HG03575 (cell line): ENCODE data around the gene IGFBP1.
"Not testable (repeated sequence)": the region's sequence is repeated elsewhere in the genome, so short reads cannot be mapped to it uniquely, and the experiment has no call there.

Experiments used
- ATAC-seq: cut with Tn5 transposase; IDR thresholded peaks from one replicate; pipeline ENCODE4 v1.9.1; 2021; ENCODE audit not compliant: unreplicated experiment, insufficient number of reproducible peaks, low FRiP score; ENCODE audit errors: extremely low read depth

Gene IGFBP1

DNA sequence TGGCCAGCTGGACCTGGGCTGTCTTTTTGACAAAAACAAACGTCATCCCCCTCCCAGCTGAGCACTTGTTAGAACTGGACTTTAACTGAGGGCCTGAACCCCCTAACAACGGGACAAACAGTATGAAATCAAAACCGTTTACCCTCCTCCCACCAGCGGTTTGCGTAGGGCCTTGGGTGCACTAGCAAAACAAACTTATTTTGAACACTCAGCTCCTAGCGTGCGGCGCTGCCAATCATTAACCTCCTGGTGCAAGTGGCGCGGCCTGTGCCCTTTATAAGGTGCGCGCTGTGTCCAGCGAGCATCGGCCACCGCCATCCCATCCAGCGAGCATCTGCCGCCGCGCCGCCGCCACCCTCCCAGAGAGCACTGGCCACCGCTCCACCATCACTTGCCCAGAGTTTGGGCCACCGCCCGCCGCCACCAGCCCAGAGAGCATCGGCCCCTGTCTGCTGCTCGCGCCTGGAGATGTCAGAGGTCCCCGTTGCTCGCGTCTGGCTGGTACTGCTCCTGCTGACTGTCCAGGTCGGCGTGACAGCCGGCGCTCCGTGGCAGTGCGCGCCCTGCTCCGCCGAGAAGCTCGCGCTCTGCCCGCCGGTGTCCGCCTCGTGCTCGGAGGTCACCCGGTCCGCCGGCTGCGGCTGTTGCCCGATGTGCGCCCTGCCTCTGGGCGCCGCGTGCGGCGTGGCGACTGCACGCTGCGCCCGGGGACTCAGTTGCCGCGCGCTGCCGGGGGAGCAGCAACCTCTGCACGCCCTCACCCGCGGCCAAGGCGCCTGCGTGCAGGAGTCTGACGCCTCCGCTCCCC, at the start of gene IGFBP1:
Gene IGFBP1, plus strand, starts transcription at position 304 of the 808 bp plus-strand sequence. Its CDS starts 165 bp downstream, at position 469.
- ATAC-seq = no peak

DNA sequence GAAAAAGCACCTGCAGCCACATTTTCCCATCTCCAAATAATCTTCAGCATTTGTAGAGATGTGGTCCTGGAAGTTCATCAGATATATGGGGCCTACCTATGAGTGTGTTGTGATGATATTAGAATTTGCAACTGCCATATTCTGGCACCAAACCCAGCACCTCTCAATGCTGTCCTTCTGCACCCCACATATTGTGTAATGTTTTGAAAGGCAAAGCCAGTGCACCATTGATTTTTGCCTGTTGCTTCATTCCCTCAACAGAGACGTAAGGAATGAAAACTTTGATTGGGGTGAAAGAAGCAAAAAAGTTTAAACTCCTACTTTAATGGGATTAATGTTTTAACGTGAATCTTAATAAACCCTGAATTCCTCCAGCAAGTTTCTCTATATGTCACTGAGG, 49.4 kb upstream of the IGFBP1 start:
- ATAC-seq = not testable (repeated sequence)

- ATAC-seq = not testable (repeated sequence)
Measured at GRCh38 chr7:45841926-45842717, 46.2 kb upstream of the IGFBP1 start.

- ATAC-seq = not testable (repeated sequence)
Measured at GRCh38 chr7:45846536-45846935, 41.8 kb upstream of the IGFBP1 start.

- not testable (repeated sequence) for ATAC-seq
Measured at GRCh38 chr7:45848734-45849133, 39.6 kb upstream of the IGFBP1 start.

DNA sequence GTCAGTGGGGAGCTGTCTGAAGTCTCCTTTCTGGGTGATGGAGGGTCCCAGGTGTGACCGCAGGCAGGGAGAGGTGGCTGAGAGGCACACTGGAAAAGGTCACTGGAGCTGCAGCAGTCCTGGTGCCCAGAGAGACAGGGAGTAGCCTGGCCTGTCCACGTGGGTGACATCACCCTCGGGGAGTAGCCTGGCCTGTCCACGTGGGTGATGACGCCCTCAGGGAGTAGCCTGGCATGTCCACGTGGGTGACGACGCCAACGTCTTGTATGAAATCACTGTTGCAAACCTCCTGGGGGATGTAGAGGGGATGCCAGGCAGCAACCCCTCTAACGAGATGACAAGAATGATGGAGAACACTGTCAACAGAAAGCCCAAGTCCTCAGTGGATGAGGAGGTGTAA, 35.3 kb upstream of the IGFBP1 start:
- ATAC-seq = not testable (repeated sequence)

DNA sequence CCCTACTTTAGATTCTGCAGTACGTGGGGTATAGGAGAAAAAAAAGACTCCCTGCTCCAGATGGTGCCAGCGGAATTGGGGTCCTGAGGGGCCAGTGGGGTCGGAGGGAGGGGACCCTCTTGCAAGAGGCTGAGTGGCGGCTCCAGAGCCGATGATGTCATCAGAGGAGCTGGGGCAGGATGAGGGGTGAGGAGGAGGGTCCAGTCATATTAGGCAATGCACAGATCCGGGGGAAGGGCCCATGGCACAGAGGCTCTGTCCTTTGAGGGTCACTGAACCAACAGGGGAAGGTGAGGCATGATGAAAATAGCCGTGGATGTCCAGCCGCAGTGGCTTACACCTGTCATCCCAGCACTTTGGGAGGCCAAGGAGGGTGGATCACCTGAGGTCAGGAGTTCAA, 34.8 kb upstream of the IGFBP1 start:
- not testable (repeated sequence) for ATAC-seq

DNA sequence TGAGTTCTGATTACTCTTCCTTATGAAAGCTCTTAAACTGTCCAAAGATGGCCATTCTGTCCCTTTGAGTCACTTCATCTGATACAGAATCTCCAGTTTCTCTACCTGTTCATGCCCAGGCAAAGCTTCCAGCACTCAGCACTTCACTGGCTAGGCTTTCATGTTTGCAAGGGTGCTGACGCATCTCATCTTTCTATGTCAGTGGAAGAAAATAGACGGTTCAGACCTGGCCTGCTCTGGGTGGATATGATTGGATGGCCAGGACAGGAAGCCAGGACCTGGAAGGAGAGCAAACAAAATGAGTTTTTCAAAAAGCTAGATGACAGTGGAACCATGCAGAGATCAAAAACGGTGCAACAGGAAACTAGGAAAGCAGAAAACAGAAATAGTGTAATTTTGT, 32.6 kb upstream of the IGFBP1 start:
- ATAC-seq = not testable (repeated sequence)

DNA sequence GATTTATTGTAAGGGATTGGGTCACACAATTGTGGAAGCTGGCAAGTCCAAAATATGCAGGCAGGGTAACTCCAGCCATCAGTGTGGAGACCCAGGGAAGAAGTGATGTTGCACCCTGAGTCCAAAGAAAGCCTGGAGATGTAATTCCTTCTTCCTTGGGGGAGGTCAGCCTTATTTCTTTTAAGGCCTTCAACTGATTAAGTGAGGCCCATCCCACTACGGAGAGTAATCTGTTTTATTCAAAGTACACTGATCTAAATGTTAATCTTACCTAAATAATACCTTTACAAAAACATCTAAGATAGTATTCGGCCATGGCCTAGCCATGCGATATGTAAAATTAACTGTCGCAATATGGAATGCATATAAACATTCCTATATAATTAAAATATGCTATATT, 31.4 kb upstream of the IGFBP1 start:
- ATAC-seq = not testable (repeated sequence)

DNA sequence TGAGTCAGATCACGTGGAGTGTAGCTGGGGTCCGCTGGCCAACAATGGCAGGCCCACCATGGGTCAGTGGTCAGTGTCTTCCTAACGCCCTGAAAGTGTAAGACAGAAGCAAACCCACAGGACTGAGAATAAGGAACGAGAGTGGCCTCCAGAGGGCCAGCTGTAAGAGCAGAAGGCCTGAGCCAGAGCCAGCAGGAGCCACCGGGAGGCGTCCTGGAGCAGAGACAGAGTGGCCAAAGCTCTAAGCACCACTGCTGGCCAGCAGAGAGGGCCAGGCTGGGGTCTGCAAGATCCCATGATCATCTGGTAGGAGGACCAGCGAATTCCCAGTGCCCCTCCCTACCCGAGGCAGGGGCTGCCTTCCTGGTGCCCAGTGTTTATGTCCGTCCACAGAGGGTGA, 24.6 kb upstream of the IGFBP1 start:
- ATAC-seq = no peak

GRCh38 chr7:45865594-45866410, 22.5 kb upstream of the IGFBP1 start:
- ATAC-seq = no peak

GRCh38 chr7:45867471-45867870, 20.8 kb upstream of the IGFBP1 start:
- ATAC-seq = no peak

DNA sequence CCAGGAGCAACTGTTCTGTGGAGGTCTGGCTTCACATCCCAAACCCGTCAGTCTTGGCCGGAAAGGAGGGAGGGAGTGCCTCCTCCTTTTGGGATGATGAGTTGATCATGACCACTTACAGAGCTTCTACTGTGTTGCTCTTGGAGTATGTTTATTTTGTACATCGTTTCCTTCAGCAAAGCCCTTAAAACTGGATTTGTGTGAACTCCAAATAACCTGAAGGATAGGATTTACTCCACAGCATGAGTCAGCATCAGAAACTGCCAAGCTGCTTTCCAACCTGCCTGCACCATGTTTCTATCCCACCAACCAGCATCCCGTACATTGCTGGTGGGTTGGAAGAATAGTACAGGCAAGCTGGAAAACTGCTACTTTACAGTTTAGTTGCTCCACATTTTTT, 18.9 kb upstream of the IGFBP1 start:
- no peak for ATAC-seq

DNA sequence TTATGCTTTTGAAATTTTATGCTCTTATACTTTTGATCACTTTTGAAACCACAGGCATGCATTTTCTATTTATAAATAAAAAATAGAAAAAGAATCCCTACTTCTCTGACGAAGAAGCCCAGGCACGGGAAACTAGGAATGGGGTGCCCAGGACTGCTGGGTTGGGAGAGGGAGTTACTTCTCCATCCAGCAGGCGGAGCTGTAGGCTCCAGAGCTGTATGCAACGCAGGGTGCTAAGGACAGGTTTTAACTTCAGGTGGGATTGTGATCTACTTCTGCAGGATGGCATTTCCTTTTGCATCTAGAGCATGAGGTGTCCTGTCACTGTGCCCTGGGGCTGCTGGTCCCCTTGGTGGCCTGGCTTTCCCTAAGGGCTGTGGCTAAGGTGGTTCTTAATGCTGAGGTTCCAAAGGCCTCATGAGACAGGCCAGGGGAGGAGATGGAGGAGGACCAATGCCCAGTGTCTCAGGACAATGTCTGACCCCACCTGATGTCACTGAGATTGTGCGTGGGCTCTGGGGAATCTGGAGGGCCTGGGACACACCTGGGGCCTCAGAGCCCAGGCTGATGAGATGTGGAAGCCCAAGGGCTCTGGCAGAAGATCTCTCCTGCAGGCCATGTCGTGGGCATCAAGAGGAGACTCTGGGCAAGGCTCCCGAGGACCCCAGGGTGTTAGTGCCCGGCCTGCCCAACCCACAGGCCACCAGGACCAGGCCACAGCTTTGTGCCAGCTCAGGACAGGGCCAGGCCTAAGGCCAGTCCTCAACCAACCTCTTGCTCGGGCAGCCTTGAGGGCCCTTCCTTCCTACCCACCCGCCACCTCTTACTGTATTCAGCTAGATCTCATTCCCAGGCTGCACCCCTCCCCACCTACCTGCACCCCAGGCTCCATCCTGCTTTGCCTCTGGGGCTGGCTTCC, 15.9 kb upstream of the IGFBP1 start:
- no peak for ATAC-seq

DNA sequence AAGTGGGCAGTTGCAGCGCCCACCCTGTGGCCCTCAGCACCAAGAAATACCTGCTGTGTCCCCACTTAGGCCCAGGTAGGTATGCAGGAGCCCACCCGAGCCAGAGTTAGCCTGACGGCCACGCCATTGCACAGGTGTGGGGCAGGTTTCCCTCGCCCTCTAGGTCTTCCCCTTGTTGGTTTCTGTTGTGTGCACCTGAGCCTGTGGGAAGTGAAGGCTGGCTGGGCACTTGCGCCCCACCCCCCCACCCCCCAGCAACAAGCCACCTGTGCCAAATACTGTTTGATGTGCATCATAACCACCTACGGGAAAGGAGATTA, 15.3 kb upstream of the IGFBP1 start, which contains the start of gene CCDC201:
Gene CCDC201, minus strand, starts transcription at position 48 of the 320 bp plus-strand sequence. CDS start 75 bp downstream, outside the sequence.
- no peak for ATAC-seq

DNA sequence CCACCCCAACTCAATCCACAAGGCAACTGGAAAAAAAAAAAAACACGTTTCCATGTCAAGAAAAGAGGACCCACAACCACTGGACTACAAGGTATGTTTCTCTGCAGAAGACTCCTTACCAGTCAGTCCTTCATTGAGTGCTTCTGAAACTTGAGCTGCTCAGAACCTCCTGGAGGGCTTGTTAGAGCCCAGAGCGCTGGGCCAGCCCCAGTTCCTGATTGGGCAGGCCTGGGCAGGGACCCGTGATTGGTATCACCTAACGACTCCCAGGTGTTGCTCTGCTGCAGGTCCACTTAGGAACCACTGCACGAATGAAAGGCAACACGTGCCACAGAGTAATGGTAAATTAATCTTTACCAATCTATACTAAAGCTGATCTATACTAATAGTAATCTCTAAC, 14.9 kb upstream of the IGFBP1 start:
- ATAC-seq = no peak

- no peak for ATAC-seq
Measured at GRCh38 chr7:45874408-45875131, 13.7 kb upstream of the IGFBP1 start.

GRCh38 chr7:45876519-45876918, 11.8 kb upstream of the IGFBP1 start:
- ATAC-seq = no peak
